Measurements from ENCODE around the gene TCL1B.
A peak's percentile ranks its signal among the peaks of the same experiment; 100 is the strongest.

Gene TCL1B

GRCh38 chr14:95683793-95684192 lies 2.4 kb upstream of the TCL1B start:
- H3K18ac ChIP-seq (ENCODE audit: low read length): no peak overlapping the region
- H3K14ac ChIP-seq (ENCODE audit: low read length): no peak overlapping the region
- no peak overlapping the region for H2BK120ac ChIP-seq (ENCODE audit: insufficient read depth, low read length, poor library complexity)
- H3K4me2 ChIP-seq (ENCODE audit: low read length): no peak overlapping the region
- H3K9me3 ChIP-seq (ENCODE audit: insufficient read depth, low read depth, low read length): no peaks in the 10 kb centered on the region
- H3K4ac ChIP-seq (ENCODE audit: low read depth, low read length): no peak overlapping the region
- no peak overlapping the region for H3K9ac ChIP-seq (ENCODE audit: low read length)
- H3K36me3 ChIP-seq (ENCODE audit: control insufficient read depth in 1 of 2, insufficient read depth in 2 of 2, low read length in 2 of 2): no peaks in the 10 kb centered on the region
- H2BK5ac ChIP-seq (ENCODE audit: low read depth, low read length, poor library complexity): no peak overlapping the region
- no peak overlapping the region for H2AK5ac ChIP-seq (ENCODE audit: low read length)
- no peak overlapping the region for H2BK12ac ChIP-seq (ENCODE audit: low read length)
- no peak overlapping the region for H4K12ac ChIP-seq (ENCODE audit: low read depth, low read length)
- peak in 1 of 2 donors; percentile 21 for DNase-seq
- H2AFZ ChIP-seq (ENCODE audit: insufficient read depth, low read length, poor library complexity): no peak overlapping the region
- WGBS (ENCODE audit: extremely low coverage, insufficient coverage, insufficient read length): no CpG with 5 or more reads among the region's 4 CpGs
- no peak overlapping the region for H3K4me3 ChIP-seq (ENCODE audit: low read depth, low read length)
- no peak overlapping the region for H4K8ac ChIP-seq (ENCODE audit: low read depth, low read length)
- no peaks in the 10 kb centered on the region for H3K79me1 ChIP-seq (ENCODE audit: low read length)
- H4K91ac ChIP-seq (ENCODE audit: low read depth, low read length): no peak overlapping the region
- H3K27ac ChIP-seq (ENCODE audit: low read depth, low read length): no peak overlapping the region
- no peaks in the 10 kb centered on the region for H3K27me3 ChIP-seq (ENCODE audit: insufficient read depth, low read length)
- no peaks in the 10 kb centered on the region for H3K79me2 ChIP-seq (ENCODE audit: control insufficient read depth, insufficient read depth, low read length, poor library complexity)
- peaks cover 2 to 6% of the 10 kb centered on the region in 2 experiments for H3K4me1 ChIP-seq (ENCODE audit: control insufficient read depth in 1 of 2, insufficient read depth in 2 of 2, low read length in 2 of 2)
- H3K23ac ChIP-seq (ENCODE audit: low read length): no peak overlapping the region

- Histone ChIP-seq H3K79me1 (ENCODE audit: low read length) (no peaks in the 10 kb centered on the region), H3K4me3 (ENCODE audit: low read depth, low read length) (no peak overlapping the region), H3K23ac (ENCODE audit: low read length) (no peak overlapping the region), H4K91ac (ENCODE audit: low read depth, low read length) (no peak overlapping the region), H3K4ac (ENCODE audit: low read depth, low read length) (no peak overlapping the region), H3K9me3 (ENCODE audit: insufficient read depth, low read depth, low read length) (no peaks in the 10 kb centered on the region), H2BK120ac (ENCODE audit: insufficient read depth, low read length, poor library complexity) (no peak overlapping the region), H2AFZ (ENCODE audit: insufficient read depth, low read length, poor library complexity) (no peak overlapping the region), H3K27me3 (ENCODE audit: insufficient read depth, low read length) (no peaks in the 10 kb centered on the region), H4K12ac (ENCODE audit: low read depth, low read length) (no peak overlapping the region), H3K4me1 (ENCODE audit: control insufficient read depth in 1 of 2, insufficient read depth in 2 of 2, low read length in 2 of 2) (peaks cover 0 to 6% of the 10 kb centered on the region in 2 experiments), H3K79me2 (ENCODE audit: control insufficient read depth, insufficient read depth, low read length, poor library complexity) (no peaks in the 10 kb centered on the region), H2BK12ac (ENCODE audit: low read length) (no peak overlapping the region), H3K18ac (ENCODE audit: low read length) (no peak overlapping the region), H4K8ac (ENCODE audit: low read depth, low read length) (no peak overlapping the region), H2BK5ac (ENCODE audit: low read depth, low read length, poor library complexity) (no peak overlapping the region), H3K9ac (ENCODE audit: low read length) (no peak overlapping the region), H3K14ac (ENCODE audit: low read length) (no peak overlapping the region), H2AK5ac (ENCODE audit: low read length) (no peak overlapping the region), H3K4me2 (ENCODE audit: low read length) (no peak overlapping the region), H3K27ac (ENCODE audit: low read depth, low read length) (no peak overlapping the region), H3K36me3 (ENCODE audit: control insufficient read depth in 1 of 2, insufficient read depth in 2 of 2, low read length in 2 of 2) (no peaks in the 10 kb centered on the region)
- WGBS (ENCODE audit: extremely low coverage, insufficient coverage, insufficient read length): no CpG with 5 or more reads among the region's 2 CpGs
- DNase-seq: peak; percentile 70 to 71
These were observed 709 bp downstream of the TCL1B start for GRCh38 chr14:95686935-95687334.

- H3K9me3 ChIP-seq (ENCODE audit: insufficient read depth, low read depth, low read length): peaks cover 2% of the 10 kb centered on the region
- no peak overlapping the region for H3K23ac ChIP-seq (ENCODE audit: low read length)
- no peak overlapping the region for H2BK5ac ChIP-seq (ENCODE audit: low read depth, low read length, poor library complexity)
- no peak overlapping the region for H2AK5ac ChIP-seq (ENCODE audit: low read length)
- H3K27ac ChIP-seq (ENCODE audit: low read depth, low read length): no peak overlapping the region
- no peak overlapping the region for H4K91ac ChIP-seq (ENCODE audit: low read depth, low read length)
- H3K4me1 ChIP-seq (ENCODE audit: control insufficient read depth in 1 of 2, insufficient read depth in 2 of 2, low read length in 2 of 2): peaks cover 0 to 6% of the 10 kb centered on the region in 2 experiments
- no peak overlapping the region for H4K8ac ChIP-seq (ENCODE audit: low read depth, low read length)
- no CpG with 5 or more reads among the region's 5 CpGs for WGBS (ENCODE audit: extremely low coverage, insufficient coverage, insufficient read length)
- H3K4me3 ChIP-seq (ENCODE audit: low read depth, low read length): no peak overlapping the region
- H3K4me2 ChIP-seq (ENCODE audit: low read length): no peak overlapping the region
- H3K79me2 ChIP-seq (ENCODE audit: control insufficient read depth, insufficient read depth, low read length, poor library complexity): no peaks in the 10 kb centered on the region
- no peak overlapping the region for H4K12ac ChIP-seq (ENCODE audit: low read depth, low read length)
- no peaks in the 10 kb centered on the region for H3K27me3 ChIP-seq (ENCODE audit: insufficient read depth, low read length)
- H3K36me3 ChIP-seq (ENCODE audit: control insufficient read depth in 1 of 2, insufficient read depth in 2 of 2, low read length in 2 of 2): no peaks in the 10 kb centered on the region
- H3K79me1 ChIP-seq (ENCODE audit: low read length): no peaks in the 10 kb centered on the region
- H3K4ac ChIP-seq (ENCODE audit: low read depth, low read length): no peak overlapping the region
- no peak for DNase-seq
- H3K18ac ChIP-seq (ENCODE audit: low read length): no peak overlapping the region
- no peak overlapping the region for H3K14ac ChIP-seq (ENCODE audit: low read length)
- no peak overlapping the region for H2BK120ac ChIP-seq (ENCODE audit: insufficient read depth, low read length, poor library complexity)
- H3K9ac ChIP-seq (ENCODE audit: low read length): no peak overlapping the region
- no peak overlapping the region for H2BK12ac ChIP-seq (ENCODE audit: low read length)
- H2AFZ ChIP-seq (ENCODE audit: insufficient read depth, low read length, poor library complexity): no peak overlapping the region
These were observed 3.2 kb downstream of the TCL1B start for GRCh38 chr14:95689441-95689840.

GRCh38 chr14:95690815-95691214 lies 4.6 kb downstream of the TCL1B start:
- WGBS (ENCODE audit: extremely low coverage, insufficient coverage, insufficient read length): no CpG with 5 or more reads among the region's 10 CpGs
- Histone ChIP-seq H4K12ac (ENCODE audit: low read depth, low read length) (no peak overlapping the region), H3K79me2 (ENCODE audit: control insufficient read depth, insufficient read depth, low read length, poor library complexity) (no peaks in the 10 kb centered on the region)

More at GRCh38 chr14:95690815-95691214, 4.6 kb downstream of the TCL1B start:
- DNase-seq: no peak
- H3K27me3 ChIP-seq (ENCODE audit: insufficient read depth, low read length): no peaks in the 10 kb centered on the region
- H2BK5ac ChIP-seq (ENCODE audit: low read depth, low read length, poor library complexity): no peak overlapping the region
- no peak overlapping the region for H4K91ac ChIP-seq (ENCODE audit: low read depth, low read length)
- H3K4me2 ChIP-seq (ENCODE audit: low read length): no peak overlapping the region
- H2AK5ac ChIP-seq (ENCODE audit: low read length): no peak overlapping the region
- H3K4ac ChIP-seq (ENCODE audit: low read depth, low read length): no peak overlapping the region
- peaks cover 0 to 6% of the 10 kb centered on the region in 2 experiments for H3K4me1 ChIP-seq (ENCODE audit: control insufficient read depth in 1 of 2, insufficient read depth in 2 of 2, low read length in 2 of 2)
- H2BK12ac ChIP-seq (ENCODE audit: low read length): no peak overlapping the region
- H2AFZ ChIP-seq (ENCODE audit: insufficient read depth, low read length, poor library complexity): no peak overlapping the region
- no peak overlapping the region for H3K4me3 ChIP-seq (ENCODE audit: low read depth, low read length)
- H3K79me1 ChIP-seq (ENCODE audit: low read length): no peaks in the 10 kb centered on the region
- no peak overlapping the region for H3K18ac ChIP-seq (ENCODE audit: low read length)
- H3K14ac ChIP-seq (ENCODE audit: low read length): no peak overlapping the region
- H3K27ac ChIP-seq (ENCODE audit: low read depth, low read length): no peak overlapping the region
- H3K9me3 ChIP-seq (ENCODE audit: insufficient read depth, low read depth, low read length): peaks cover 2% of the 10 kb centered on the region
- no peak overlapping the region for H2BK120ac ChIP-seq (ENCODE audit: insufficient read depth, low read length, poor library complexity)
- no peak overlapping the region for H3K23ac ChIP-seq (ENCODE audit: low read length)
- H3K36me3 ChIP-seq (ENCODE audit: control insufficient read depth in 1 of 2, insufficient read depth in 2 of 2, low read length in 2 of 2): no peaks in the 10 kb centered on the region
- no peak overlapping the region for H4K8ac ChIP-seq (ENCODE audit: low read depth, low read length)
- H3K9ac ChIP-seq (ENCODE audit: low read length): no peak overlapping the region
